HG03039 (cell line): ENCODE results near the gene TLCD2.
"Not testable (repeated sequence)": the region's sequence is repeated elsewhere in the genome, so short reads cannot be mapped to it uniquely, and the experiment has no call there.

Source experiments
- ATAC-seq: cut with Tn5 transposase; IDR thresholded peaks from one replicate; pipeline ENCODE4 v1.9.1; 2021; ENCODE audit warnings: mild to moderate bottlenecking, moderate library complexity; ENCODE audit not compliant: unreplicated experiment

The TLCD2 gene, protein sequence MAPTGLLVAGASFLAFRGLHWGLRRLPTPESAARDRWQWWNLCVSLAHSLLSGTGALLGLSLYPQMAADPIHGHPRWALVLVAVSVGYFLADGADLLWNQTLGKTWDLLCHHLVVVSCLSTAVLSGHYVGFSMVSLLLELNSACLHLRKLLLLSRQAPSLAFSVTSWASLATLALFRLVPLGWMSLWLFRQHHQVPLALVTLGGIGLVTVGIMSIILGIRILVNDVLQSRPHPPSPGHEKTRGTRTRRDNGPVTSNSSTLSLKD

DNA sequence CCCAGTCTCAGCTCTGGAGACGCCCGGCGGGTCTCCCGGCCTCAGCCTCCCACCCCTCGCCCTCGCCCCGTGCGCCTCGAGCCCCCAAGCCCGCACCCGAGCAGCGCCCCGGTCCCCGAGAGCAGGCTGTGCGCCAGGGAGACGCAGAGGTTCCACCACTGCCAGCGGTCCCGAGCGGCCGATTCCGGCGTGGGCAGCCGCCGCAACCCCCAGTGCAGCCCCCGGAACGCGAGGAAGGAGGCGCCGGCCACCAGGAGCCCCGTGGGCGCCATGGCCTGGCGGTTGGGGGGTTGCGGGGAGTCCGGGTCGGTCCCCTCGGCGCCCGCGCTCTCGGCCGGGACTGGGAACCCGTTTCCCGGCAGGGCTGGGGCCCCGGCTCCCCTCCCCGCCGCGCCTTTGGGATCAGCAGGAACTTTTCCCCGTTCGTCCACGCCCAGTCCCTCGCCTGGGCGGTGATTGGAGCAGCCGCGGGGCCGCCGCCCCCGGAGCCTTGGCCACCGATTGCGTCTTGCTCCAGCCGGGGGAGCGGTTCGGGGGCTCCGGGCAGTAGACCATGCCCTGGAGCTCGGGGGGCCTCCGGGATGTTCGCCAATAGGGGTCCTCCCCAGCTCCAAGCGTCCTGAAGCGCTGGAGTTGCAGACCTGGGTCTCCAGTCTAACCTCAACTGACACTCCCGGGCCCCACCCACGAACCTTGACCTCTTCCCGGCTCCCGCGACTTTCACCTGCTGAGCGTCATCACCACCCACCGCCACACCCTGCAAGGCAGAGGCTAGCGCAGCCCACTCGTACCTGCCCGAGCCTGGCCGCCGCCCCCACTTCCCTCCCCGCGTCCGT lies at the start of gene TLCD2:
Gene TLCD2 (minus strand): TSS at position 407 of the 836 bp plus-strand sequence. CDS start 135 bp downstream, at position 272.
- ATAC-seq = no peak

DNA sequence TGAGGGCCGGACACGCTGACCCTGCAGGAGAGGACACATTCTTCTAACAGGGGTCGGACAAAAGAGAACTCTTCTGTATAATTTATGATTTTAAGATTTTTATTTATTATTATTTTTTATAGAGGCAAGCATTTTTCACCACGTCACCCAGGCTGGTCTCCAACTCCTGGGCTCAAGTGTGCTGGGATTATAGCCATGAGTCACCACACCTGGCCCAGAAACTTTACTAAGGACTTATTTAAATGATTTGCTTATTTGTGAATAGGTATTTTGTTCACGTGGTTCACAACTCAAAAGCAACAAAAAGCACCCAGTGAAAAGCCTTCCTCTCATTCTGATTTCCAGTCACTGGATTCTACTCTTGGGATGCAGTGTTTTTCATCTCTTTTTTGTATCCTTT lies 49.4 kb upstream of the TLCD2 start:
- no peak for ATAC-seq

DNA sequence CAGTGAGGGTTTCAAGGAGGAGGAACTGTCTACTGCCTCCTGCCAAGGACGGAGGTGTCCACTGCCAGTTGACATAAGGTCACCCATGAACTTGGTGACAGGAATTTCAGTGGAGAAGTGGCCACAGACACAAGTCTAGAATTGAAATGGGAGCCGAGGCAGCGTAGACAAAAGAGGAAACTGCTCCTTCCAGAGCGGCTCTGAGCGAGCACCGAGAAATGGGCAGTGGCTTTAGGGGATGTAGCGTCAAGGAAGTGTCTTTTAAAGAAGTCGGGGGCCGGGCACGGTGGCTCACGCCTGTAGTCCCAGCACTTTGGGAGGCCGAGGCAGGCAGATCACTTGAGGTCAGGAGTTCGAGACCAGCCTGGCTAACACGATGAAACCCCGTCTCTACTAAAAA lies 48.6 kb upstream of the TLCD2 start:
- no peak for ATAC-seq

DNA sequence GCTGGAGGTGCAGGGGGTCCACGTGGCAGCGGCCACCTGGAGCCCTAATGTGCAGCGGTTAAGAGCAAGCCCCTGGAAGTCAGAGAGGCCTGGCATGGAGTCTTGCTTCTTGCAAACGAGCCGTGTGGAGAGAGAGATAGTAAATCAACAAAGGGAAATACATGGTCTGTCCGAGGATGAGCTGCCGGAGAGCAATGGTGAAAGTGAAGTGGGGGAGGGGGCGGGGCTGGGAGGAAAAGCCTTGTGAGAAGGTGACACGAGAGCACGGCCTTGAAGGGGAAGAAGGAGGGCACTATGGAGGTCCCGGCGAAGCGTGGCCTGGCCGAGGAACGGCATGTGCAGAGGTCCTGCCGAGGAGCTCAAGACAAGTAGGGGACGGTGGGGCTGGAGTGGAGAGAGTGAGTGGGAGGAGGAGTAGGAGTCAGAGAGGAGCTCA lies 45.7 kb upstream of the TLCD2 start:
- no peak for ATAC-seq

DNA sequence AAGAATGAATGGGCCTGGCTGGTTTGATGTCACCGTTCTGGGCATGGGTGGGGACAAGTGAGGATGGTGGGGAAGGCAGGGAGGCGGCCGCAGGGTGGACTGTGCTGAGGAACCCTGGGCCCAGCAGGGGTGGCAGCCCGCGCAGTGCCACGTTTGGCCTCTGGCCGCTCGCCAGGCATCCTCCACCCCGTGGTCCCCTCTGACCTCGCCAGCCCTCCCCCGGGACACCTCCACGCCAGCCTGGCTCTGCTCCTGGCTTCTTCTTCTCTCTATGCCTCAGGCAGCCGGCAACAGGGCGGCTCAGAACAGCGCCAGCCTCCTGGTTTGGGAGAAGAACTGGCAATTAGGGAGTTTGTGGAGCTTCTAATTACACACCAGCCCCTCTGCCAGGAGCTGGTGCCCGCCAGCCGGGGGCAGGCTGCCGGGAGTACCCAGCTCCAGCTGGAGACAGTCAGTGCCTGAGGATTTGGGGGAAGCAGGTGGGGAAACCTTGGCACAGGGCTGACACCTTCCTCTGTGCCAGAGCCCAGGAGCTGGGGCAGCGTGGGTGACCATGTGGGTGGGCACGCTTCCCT lies 45.2 kb upstream of the TLCD2 start:
- ATAC-seq = no peak

DNA sequence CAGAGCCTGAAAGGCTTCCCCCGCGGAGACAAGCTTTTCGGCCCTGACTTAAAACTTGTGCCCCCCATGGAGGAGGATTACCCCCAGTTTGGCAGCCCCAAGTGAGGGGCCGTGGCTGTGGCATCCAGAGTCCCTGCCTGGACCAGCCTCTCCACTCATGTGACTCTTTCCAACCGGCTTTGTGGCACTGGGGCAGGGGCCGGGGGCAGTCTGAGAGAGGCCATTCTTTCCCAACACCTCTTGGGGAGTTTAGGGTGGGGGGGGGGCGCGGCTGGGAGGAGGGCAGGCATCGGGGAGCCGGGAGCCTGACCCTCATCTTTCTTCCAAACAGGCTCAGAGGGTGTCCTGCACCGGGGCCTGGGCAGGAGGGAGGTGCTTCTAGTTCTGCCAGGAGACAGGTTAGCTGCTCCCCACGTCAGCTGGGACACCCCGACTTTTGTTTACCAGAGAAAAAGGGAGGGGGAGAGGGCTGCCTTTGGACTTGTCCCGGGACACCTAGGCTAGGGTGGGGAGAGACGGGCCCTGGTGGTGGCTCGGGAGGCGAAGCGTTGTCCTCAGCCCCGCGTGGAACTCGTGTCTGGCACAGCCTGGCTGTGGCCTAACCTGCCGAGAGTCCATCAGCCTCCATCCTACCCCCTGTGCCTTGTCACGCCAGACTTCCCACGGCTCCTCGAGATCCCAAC lies 44.4 kb upstream of the TLCD2 start:
- no peak for ATAC-seq

DNA sequence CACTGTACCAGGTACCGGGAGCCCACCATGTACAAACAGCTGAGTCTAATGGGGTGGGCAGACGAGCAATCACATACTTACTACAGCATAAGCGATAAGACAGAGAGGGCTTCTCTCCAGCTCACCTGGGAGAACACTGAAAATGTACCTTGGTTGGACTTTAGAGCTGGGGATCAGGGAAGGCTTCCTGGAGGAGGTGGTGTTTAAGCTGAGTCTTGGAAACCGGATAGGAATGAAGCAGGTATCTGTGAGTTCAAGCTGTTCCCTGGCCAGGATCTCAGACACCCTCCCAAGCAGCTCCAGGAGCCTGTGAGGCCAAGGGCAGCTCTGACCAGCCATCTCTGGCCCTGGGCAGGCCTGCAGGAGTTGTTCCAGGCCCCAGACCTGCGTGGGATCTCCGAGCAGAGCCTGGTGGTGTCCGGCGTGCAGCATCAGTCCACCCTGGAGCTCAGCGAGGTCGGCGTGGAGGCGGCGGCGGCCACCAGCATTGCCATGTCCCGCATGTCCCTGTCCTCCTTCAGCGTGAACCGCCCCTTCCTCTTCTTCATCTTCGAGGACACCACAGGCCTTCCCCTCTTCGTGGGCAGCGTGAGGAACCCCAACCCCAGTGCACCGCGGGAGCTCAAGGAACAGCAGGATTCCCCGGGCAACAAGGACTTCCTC lies 43.7 kb upstream of the TLCD2 start:
- no peak for ATAC-seq

DNA sequence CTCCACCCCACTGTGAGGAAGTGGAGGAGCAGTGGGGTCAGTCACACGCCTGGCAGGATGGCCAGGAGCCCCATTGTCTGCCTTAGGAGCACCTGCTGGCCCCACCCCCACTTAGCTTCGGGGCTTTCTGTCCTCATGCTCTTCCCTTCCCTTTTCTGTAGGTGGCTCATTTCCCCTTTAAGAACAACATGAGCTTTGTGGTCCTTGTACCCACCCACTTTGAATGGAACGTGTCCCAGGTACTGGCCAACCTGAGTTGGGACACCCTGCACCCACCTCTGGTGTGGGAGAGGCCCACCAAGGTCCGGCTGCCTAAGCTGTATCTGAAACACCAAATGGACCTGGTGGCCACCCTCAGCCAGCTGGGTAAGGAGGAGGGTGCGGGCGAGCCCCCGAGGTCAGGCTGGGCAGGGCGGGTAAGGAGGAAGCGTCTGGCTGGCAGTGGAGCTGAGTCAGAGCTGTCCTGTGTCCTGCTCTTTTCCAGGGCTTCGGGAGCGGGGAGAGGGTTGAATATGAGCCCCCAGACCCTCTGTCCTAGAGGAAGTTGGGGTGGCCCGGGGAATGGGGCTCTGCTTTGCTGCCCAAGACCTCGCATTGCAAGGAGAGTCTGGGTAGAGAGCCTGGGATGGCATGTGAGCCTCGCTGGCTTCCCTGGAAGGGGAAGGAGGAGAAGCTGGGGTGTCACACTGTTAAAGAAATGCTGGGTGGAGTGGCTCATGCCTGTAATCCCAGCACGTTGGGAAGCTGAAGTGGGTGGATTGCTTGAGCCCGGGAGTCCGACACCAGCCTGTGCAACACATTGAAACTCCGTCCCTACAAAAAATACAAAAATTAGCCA lies 42.5 kb upstream of the TLCD2 start:
- ATAC-seq = no peak

DNA sequence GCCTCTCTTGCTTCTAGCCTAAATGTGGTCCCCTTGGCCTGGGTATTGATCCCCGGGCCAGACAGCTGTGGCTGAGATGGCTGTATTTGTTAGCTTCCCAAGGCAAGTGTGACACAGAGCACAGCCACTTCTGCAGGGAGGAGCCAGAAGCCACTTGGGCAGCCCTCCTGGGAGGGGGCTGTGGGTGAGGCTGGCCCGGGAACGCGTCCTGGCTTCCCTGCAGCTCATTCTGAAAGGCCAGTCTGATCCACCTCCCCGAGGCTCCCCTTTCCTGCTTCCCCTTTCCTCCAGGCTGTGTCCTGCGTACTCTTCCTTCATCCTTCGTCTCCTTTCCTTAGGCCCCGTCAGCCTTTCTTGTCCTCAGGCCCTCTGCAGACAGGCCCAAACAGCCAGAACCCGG lies 40.5 kb upstream of the TLCD2 start:
- no peak for ATAC-seq

DNA sequence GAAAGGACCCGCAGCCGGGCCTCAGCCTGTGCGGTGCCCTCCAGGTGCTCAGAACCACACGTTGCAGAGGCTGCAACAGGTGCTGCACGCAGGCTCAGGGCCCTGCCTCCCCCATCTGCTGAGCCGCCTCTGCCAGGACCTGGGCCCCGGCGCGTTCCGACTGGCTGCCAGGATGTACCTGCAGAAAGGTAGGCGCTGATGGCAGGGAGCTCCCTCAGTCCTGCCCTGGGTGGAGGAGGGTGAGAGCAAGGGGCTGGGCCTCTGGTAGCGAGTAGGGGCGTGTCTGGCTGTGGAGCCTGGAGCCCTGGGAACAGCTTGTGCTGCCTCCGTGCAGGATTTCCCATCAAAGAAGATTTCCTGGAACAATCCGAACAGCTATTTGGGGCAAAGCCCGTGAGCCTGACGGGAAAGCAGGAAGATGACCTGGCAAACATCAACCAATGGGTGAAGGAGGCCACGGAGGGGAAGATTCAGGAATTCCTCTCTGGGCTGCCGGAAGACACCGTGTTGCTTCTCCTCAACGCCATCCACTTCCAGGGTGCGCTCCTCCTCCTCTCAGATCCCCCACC lies 36.9 kb upstream of the TLCD2 start:
- ATAC-seq = no peak

DNA sequence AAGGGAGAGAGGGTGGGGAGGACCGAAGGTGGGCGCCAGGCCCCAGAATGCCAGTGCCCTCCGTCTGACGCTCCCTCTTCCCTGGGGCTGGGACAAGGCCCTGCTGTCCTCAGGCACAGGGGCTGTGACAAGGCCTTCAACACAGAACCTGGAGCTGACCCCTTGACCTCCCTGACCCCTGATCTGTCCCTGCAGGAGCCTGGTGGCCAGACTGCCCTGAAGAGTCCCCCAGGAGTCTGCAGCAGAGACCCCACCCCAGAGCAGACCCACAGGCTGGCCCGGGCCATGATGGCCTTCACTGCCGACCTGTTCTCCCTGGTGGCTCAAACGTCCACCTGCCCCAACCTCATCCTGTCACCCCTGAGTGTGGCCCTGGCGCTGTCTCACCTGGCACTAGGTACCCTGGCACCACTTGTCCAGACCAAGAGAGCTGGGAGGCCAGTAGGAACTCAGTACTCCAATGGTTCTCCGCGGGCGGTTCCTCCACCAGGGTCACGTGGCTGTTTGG lies 35.4 kb upstream of the TLCD2 start:
- no peak for ATAC-seq

DNA sequence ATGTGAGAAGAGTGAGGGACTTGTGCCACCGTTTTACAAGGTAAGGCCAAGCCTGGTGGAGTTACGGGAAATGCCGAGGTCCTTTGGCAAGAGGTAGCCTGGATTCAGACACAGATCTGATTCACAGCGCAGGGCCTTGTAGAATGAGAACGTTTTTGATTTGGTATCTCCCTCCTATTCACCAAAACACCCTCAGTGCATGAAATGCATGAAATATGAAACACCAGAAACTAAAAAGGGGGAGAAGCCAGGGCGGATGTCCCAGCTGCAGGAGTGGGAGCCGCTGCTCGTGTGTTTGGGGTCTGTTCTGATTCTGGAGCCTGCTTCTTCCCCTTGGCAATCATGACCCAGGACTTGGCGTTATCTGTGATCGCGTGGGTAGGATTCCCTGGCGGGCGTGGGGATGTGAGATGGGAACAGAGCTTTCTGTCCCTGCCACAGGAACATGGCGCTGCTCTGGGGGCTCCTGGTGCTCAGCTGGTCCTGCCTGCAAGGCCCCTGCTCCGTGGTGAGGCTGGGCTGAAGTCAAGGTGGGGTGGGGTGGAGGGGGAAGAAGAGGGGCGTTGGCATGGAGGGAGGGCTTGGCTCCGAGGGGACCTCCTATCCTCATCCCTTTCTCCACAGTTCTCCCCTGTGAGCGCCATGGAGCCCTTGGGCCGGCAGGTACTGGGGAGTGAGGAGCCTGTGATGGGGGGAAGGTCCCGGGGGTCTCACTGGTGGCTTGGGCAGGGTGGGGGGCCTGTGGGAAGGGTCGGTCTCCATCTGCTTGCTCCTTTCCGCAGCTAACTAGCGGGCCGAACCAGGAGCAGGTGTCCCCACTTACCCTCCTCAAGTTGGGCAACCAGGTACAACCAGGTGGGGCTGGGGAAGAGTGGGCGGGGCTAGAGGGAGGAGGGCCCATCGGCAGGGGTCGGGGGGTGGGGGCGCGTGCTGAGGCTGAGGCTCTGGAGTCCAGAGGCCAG lies 34.7 kb upstream of the TLCD2 start:
- ATAC-seq = no peak

DNA sequence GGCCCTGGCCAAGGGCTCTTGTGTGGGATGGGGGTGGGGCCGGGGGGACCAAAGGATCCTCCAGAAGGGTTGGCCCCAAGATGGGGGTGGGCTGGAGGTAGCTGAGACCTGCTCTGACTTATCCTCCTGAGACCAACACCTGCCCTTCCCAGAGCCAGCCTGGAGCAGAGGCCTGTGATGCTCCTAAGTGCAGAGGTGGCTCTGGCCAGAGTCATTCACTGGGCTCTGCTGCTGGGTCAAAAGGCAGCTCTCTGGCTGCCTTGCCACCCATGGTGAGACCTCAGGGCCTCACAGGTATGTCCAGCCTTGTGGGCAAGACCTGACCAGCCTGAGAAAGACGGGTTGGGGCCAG lies 32.9 kb upstream of the TLCD2 start:
- ATAC-seq = no peak

DNA sequence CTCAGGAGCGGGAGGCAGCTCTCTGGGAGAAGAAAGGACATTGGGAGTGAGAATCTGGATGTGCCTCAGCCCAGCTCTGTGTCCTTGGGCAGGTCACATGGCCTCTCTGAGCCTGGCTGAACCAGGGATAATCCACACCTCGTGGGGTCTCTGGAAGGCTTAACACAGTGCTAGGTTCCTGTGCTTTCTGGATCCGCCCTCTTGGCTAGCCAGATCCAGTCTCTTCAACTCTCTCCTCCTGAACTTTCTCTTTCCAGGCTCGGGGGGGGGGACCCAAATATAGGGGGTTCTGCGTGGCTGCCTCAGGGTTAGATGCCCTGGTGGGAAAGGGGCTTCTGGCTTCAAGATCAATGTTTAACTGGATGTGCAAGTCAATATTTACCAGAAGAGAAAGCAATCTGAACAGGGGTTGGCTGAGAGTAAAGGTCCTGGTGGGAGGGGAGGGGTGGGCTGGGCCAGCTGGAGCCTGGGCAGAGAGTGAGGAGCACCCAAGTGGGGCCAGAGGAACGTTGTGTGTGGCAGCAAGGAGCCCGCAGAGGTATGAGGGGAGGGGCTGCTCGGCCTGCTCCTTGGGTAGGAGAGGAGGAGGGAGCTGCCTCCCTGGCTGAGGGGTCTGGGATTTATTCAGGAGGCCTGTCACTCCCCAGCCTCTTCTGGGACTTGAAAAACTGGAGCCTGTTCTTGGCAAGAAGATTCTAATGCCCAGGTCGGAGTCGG lies 32.4 kb upstream of the TLCD2 start, which contains the start of gene SERPINF2:
Gene SERPINF2 (plus strand): TSS at position 501 of the 717 bp plus-strand sequence. CDS start 2,125 bp downstream, outside the sequence.
- ATAC-seq = no peak

DNA sequence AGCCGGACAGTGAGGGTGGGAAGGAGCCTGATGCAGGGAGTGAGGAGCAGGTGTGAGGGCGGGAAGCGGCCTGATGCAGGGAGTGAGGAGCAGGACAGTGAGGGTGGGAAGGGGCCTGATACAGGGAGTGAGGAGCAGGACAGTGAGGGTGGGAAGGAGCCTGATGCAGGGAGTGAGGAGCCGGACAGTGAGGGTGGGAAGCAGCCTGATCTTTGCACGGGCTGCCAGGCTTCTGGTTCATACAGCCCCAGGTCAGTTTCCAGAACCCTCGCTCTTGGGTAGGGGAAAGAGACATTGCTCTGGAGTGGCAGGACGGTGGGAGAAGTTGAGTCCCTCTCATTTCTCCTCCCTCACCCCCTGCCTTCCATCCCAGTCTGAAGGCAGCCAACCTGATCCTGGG lies 31.7 kb upstream of the TLCD2 start:
- not testable (repeated sequence) for ATAC-seq

DNA sequence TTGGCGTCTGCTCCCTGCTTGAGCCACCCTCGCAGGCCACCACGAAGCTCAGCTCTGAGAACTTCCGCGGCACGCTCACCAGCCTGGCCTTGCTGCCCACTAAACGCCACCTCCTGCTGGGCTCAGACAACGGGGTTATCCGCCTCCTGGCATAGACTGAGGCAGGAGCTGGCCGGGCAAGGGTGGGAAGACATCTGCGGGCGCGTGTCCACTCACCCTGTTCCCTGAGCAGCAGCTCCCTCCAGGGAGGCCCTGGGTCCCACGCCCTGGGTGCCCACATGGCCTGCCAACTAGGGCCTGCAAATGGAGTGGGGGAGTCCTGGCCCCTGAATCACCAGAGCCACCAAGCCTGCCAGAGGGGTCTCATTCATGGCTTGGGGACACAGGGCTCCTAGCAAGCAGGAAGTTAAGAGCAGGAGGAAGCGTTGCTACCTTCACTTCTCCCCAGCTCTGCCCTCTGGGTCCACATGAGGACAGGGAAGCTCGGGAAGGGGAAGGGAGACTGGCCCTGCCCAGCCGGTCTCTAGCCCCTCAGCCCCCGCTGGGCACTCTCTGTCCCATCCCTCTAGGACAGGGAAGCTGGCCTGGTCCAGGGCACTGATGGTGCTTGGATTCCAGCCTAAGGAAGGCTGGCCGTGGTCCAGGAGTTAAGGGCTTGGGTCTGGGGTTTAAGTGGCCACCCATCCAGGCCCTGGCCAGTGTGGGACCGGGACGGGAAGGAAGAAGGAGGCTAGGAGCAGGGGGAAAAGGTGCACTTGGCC lies 27.5 kb upstream of the TLCD2 start:
- ATAC-seq = no peak
